RWPE1 (cell line): Measurements from ENCODE around the gene TBC1D22A.

ENCODE experiments used
- CTCF ChIA-PET: fragments of 350-600 bp; sonication (Branson Sonifier 250); formaldehyde crosslinking; extraction: SDS; loops from one replicate; lab custom pipeline; 2021; lab: Yijun Ruan, JAX
- POLR2A ChIA-PET: fragments of 400-600 bp; formaldehyde crosslinking; extraction: SDS; loops from one replicate; lab custom pipeline; 2020; ENCODE audit warnings: antibody characterized with exemption; ENCODE audit not compliant: low non-redundant PET; lab: Yijun Ruan, JAX
- DNase-seq: peaks from one replicate; pipeline ENCODE4 v3.0.0; 2012; ENCODE audit warnings: low spot score
- H3K27ac ChIP-seq: fragments of 450-650 bp; 2 replicates; pipeline ENCODE4 v1.5.1; 2017
- CTCF ChIP-seq: fragments of 450-650 bp; conservative IDR thresholded peaks from 2 replicates; pipeline ENCODE4 v1.5.1; 2017; ENCODE audit warnings: low read depth, mild to moderate bottlenecking

The TBC1D22A gene

DNA sequence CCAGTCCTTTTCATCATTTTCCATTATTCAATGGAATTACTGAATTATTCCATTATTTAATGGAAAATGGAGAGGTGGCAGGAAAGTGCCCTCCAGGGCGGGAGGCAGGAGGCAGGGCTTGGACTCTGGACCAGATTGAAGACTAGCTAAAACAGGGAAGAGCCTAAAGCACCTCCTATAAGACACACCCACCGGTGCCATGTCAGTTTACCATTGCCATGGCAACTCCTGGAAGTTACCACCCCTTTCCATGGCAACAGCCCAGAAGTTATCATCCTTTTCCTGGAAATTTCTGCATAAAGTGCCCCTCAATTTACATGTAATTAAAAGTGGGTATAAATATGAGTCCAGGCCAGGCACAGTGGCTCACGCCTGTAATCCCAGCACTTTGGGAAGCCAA is 443.7 kb downstream of the TBC1D22A start:
- ChIA-PET POLR2A (no interaction called here), CTCF (no interaction called here)
- no peak for DNase-seq
- TF ChIP-seq CTCF, result no peak
- no peak overlapping the region for H3K27ac ChIP-seq

DNA sequence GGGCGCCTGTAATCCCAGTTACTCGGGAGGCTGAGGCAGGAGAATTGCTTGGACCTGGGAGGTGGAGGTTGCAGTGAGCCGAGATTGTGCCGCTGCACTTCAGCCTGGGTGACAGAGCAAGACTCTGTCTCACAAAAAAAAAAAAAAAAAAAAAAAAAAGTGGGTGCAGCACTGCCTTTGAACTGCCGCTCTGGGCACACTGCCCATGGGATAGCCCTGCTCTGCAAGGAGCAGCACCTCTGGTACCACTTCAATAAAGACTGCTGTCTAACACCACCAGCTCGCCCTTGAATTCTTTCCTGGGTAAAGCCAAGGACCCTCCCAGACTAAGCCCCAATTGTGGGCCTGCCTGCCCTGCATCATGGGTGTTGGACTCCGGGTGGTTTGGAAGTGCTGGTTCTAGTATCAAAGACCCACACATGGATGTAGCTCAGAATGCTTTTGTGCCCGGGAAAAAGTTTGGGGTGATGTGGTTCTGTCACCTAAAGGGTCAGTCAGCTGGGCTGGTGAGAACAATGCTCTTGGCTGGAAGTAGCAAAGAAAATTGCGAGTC is 444.3 kb downstream of the TBC1D22A start:
- no peak overlapping the region for H3K27ac ChIP-seq
- no peak for DNase-seq
- ChIA-PET CTCF (no interaction called here), POLR2A (no interaction called here)
- TF ChIP-seq CTCF, result no peak

DNA sequence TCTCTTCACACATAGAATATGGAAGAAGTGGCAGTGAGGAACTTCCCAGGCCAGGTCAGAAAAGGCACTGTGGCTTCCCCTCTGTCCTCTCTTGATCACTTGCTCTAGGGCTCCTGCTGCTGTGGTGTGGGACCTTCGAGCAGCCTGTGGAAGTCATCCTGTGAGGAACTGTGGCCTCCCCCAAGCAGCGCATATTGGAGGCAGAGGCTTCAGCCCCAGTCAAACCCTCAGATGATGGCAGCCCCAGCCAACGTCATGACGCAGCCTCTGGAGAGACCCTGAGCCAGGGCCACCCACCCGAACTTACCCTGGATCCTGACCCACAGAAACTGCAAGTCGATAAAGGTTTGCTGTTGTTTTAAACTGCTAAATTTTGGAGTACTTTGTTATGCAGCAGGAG is 444.9 kb downstream of the TBC1D22A start:
- H3K27ac ChIP-seq, result no peak overlapping the region
- ChIA-PET CTCF (no interaction called here), POLR2A (no interaction called here)
- no peak for TF ChIP-seq CTCF
- no peak for DNase-seq

DNA sequence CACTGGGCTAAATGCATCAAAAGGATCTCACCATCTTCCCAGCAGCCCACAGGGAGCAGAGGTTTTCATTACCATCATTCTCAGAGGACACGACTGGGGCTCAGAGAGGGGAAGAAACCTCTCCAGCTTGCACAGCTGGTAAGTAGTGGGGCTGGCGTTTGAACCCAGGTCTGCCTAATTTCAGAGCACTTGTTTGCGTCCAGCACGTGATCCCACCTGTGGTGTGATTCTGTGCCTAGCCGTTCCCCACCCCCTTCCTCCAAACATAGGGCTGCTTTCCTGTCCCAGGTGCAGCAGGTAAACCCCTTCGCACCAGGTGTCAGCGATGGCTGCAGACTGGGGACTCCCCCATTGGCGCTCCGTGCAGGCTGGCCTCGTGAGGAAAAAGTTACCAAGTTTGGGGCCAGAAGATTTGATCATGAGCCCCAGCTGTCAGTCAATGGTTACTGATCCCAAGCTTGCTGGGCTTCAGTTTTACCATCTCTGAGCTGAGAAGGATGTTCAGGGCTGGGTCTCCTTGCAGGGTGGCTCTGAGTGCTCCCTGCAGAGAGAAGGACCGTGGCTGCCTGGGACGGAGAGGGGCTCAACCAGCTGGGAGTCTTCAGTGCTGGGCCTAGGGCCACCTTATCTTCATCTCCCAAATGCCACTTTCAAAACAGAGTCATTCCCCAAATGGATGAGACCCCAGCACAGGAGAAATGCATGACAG is 445.6 kb downstream of the TBC1D22A start:
- no peak for TF ChIP-seq CTCF
- CTCF ChIA-PET, result no interaction called here
- DNase-seq, result no peak
- POLR2A ChIA-PET, result no interaction called here
- H3K27ac ChIP-seq, result no peak overlapping the region

- CTCF ChIA-PET, result no interaction called here
- TF ChIP-seq CTCF, result no peak
Measured at GRCh38 chr22:47208630-47209029, 446.2 kb downstream of the TBC1D22A start.

DNA sequence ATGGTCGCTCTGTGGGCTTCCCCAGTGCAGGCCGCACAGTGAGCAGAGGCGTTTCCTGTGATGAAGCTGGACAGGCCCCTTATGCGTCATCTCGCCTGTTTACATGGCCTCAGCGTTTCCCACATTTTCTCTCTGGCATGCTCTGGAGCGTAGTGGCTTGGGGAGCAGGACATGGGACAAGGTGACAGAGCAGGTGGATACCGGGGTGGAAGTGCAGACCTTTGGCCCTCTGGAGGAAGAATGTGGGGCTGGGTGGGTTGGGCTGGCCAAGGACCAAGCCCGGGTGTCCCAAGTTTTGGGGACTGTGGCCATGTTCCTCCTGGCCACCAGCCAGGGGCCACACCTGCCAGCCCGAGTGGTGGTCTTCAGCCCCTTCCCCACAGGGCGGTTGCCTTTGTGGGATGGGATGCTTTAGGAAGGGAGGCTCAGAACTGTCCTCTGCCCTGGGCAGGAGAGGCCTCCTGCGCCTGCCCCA is 446.6 kb downstream of the TBC1D22A start:
- ChIA-PET CTCF (no interaction called here), POLR2A (no interaction called here)
- TF ChIP-seq CTCF, result no peak
- no peak for DNase-seq
- H3K27ac ChIP-seq, result no peak overlapping the region

More at GRCh38 chr22:47208630-47209029, 446.2 kb downstream of the TBC1D22A start:
- DNase-seq, result no peak
- POLR2A ChIA-PET, result no interaction called here
- H3K27ac ChIP-seq, result no peak overlapping the region
